Neural progenitor cell (in vitro differentiated cells): ENCODE data around the gene PITPNC1. TPM values are rescaled to one million over a fixed set of nuclear protein-coding genes. Genes with fewer than 3 reads are reported as not detected.

Experiments
- DNase-seq: peaks from one replicate; pipeline ENCODE4 v3.0.0-alpha.2; 2016; ENCODE audit warnings: low spot score
- H2AFZ ChIP-seq: fragments of 200-600 bp; sonication (generic); replicated peaks from 2 replicates; pipeline ENCODE4 v1.6.1; 2016; ENCODE audit warnings: antibody characterized with exemption
- H3F3A ChIP-seq: fragments of 200-600 bp; sonication (generic); 2 replicates; pipeline ENCODE4 v1.6.1; 2016; ENCODE audit warnings: antibody characterized with exemption, low read depth
- H3K27ac ChIP-seq: fragments of 200-600 bp; sonication (generic); 2 replicates; pipeline ENCODE4 v1.5.1; 2016; ENCODE audit warnings: mild to moderate bottlenecking
- H3K27me3 ChIP-seq: fragments of 200-600 bp; sonication (generic); 2 replicates; pipeline ENCODE4 v1.6.1; 2016; ENCODE audit warnings: mild to moderate bottlenecking, moderate library complexity
- H3K36me3 ChIP-seq: fragments of 200-600 bp; sonication (generic); 2 replicates; pipeline ENCODE4 v1.5.1; 2016
- H3K4me1 ChIP-seq: fragments of 200-600 bp; sonication (generic); 2 replicates; pipeline ENCODE4 v1.6.1; 2016; ENCODE audit warnings: mixed run types
- H3K4me2 ChIP-seq: fragments of 200-600 bp; sonication (generic); 2 replicates; pipeline ENCODE4 v1.6.1; 2016
- H3K4me3 ChIP-seq: fragments of 200-600 bp; sonication (generic); 2 replicates; pipeline ENCODE4 v1.5.1; 2016
- H3K79me2 ChIP-seq: fragments of 200-600 bp; sonication (generic); 2 replicates; pipeline ENCODE4 v1.6.1; 2016; ENCODE audit warnings: low read depth
- H3K9ac ChIP-seq: fragments of 200-600 bp; sonication (generic); 2 replicates; pipeline ENCODE4 v1.6.1; 2016
- H3K9me3 ChIP-seq: fragments of 200-600 bp; sonication (generic); 2 replicates; pipeline ENCODE4 v1.5.1; 2016; ENCODE audit warnings: low read depth
- H4K20me1 ChIP-seq: fragments of 200-600 bp; sonication (generic); 2 replicates; pipeline ENCODE4 v1.6.1; 2016; ENCODE audit warnings: low read depth
- H3K27ac Mint-ChIP-seq: 3 replicates; pipeline ENCODE4 v1.8.0; 2021; ENCODE audit warnings: mixed read lengths
- H3K27me3 Mint-ChIP-seq: 2 replicates; pipeline ENCODE4 v1.8.0; 2022; ENCODE audit warnings: low read depth, mild to moderate bottlenecking, inconsistent platforms, moderate library complexity, mixed read lengths; ENCODE audit not compliant: insufficient read depth
- H3K36me3 Mint-ChIP-seq: 3 replicates; pipeline ENCODE4 v1.8.0; 2021; ENCODE audit warnings: mixed read lengths
- H3K4me1 Mint-ChIP-seq: 3 replicates; pipeline ENCODE4 v1.8.0; 2021; ENCODE audit warnings: mixed read lengths
- H3K4me3 Mint-ChIP-seq: 3 replicates; pipeline ENCODE4 v1.8.0; 2021; ENCODE audit warnings: mild to moderate bottlenecking, moderate library complexity, mixed read lengths
- H3K9me3 Mint-ChIP-seq: 3 replicates; pipeline ENCODE4 v1.8.0; 2020; ENCODE audit warnings: mixed read lengths
- EZH2 ChIP-seq: fragments of 200-600 bp; sonication (generic); IDR thresholded peaks from 2 replicates; pipeline ENCODE4 v1.6.1; 2017; ENCODE audit warnings: antibody characterized with exemption, mild to moderate bottlenecking, moderate library complexity
- EZH2phosphoT487 ChIP-seq: fragments of 200-600 bp; sonication (generic); IDR thresholded peaks from 2 replicates; pipeline ENCODE4 v1.6.1; 2017; ENCODE audit warnings: antibody characterized with exemption
- total RNA-seq: library from RNA; depleted of rRNA; stranded (reverse); fragments of >200 nt; gene quantifications from 2 replicates; pipeline ENCODE4 v1.2.3, GENCODE V29; 2015; ENCODE audit warnings: low replicate concordance
- TF ChIP-seq, protein P1 (sequence below): fragments of 200-600 bp; sonication (generic); IDR thresholded peaks from 2 replicates; pipeline ENCODE4 v1.5.1; 2017; ENCODE audit warnings: antibody characterized with exemption, mild to moderate bottlenecking

PITPNC1 gene
- total RNA-seq, 1 donor from 2014 or later: 8.1 TPM

- Mint-ChIP-seq H3K4me1 (peaks cover 5% of the 10 kb centered on the region), H3K4me3 (no peak overlapping the region), H3K9me3 (no peaks in the 10 kb centered on the region), H3K36me3 (no peaks in the 10 kb centered on the region), H3K27ac (no peak overlapping the region), H3K27me3 (no peaks in the 10 kb centered on the region)
- Histone ChIP-seq H3K27ac (no peak overlapping the region), H4K20me1 (no peaks in the 10 kb centered on the region), H3K36me3 (no peaks in the 10 kb centered on the region), H3K4me1 (no peaks in the 10 kb centered on the region), H3K4me2 (no peak overlapping the region), H3F3A (no peaks in the 10 kb centered on the region), H3K27me3 (no peaks in the 10 kb centered on the region), H3K9me3 (no peaks in the 10 kb centered on the region), H3K79me2 (no peaks in the 10 kb centered on the region), H3K9ac (no peak overlapping the region), H2AFZ (no peak overlapping the region), H3K4me3 (no peak overlapping the region)
- no peak for DNase-seq
- TF ChIP-seq, protein P1, sequence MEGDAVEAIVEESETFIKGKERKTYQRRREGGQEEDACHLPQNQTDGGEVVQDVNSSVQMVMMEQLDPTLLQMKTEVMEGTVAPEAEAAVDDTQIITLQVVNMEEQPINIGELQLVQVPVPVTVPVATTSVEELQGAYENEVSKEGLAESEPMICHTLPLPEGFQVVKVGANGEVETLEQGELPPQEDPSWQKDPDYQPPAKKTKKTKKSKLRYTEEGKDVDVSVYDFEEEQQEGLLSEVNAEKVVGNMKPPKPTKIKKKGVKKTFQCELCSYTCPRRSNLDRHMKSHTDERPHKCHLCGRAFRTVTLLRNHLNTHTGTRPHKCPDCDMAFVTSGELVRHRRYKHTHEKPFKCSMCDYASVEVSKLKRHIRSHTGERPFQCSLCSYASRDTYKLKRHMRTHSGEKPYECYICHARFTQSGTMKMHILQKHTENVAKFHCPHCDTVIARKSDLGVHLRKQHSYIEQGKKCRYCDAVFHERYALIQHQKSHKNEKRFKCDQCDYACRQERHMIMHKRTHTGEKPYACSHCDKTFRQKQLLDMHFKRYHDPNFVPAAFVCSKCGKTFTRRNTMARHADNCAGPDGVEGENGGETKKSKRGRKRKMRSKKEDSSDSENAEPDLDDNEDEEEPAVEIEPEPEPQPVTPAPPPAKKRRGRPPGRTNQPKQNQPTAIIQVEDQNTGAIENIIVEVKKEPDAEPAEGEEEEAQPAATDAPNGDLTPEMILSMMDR: no peak
- TF ChIP-seq EZH2phosphoT487 (no peak), EZH2 (no peak)
Observed at GRCh38 chr17:67659028-67659427, 281.9 kb downstream of the PITPNC1 start.

GRCh38 chr17:67662712-67663111 is 285.6 kb downstream of the PITPNC1 start:
- TF ChIP-seq EZH2 (no peak), EZH2phosphoT487 (no peak)
- TF ChIP-seq, protein P1: no peak
- Mint-ChIP-seq H3K9me3 (no peaks in the 10 kb centered on the region), H3K4me3 (no peak overlapping the region), H3K4me1 (peaks cover 5% of the 10 kb centered on the region), H3K27ac (no peak overlapping the region), H3K27me3 (no peaks in the 10 kb centered on the region), H3K36me3 (no peaks in the 10 kb centered on the region)
- Histone ChIP-seq H3K4me3 (no peak overlapping the region), H4K20me1 (no peaks in the 10 kb centered on the region), H3K4me2 (no peak overlapping the region), H3K27me3 (no peaks in the 10 kb centered on the region), H3K9me3 (no peaks in the 10 kb centered on the region), H3K9ac (no peak overlapping the region), H3K36me3 (no peaks in the 10 kb centered on the region), H3K27ac (no peak overlapping the region), H3K4me1 (no peaks in the 10 kb centered on the region), H3K79me2 (no peaks in the 10 kb centered on the region), H2AFZ (no peak overlapping the region), H3F3A (no peaks in the 10 kb centered on the region)
- DNase-seq: no peak

- Histone ChIP-seq H3K79me2 (no peaks in the 10 kb centered on the region), H3K36me3 (no peaks in the 10 kb centered on the region), H2AFZ (no peak overlapping the region), H3K9me3 (no peaks in the 10 kb centered on the region), H3K9ac (no peak overlapping the region), H3K4me3 (no peak overlapping the region), H3K4me2 (no peak overlapping the region), H3K27ac (no peak overlapping the region), H3K27me3 (no peaks in the 10 kb centered on the region), H3F3A (no peaks in the 10 kb centered on the region), H3K4me1 (no peaks in the 10 kb centered on the region), H4K20me1 (no peaks in the 10 kb centered on the region)
- Mint-ChIP-seq H3K9me3 (no peaks in the 10 kb centered on the region), H3K4me3 (no peak overlapping the region), H3K36me3 (no peaks in the 10 kb centered on the region), H3K4me1 (peaks cover 5% of the 10 kb centered on the region), H3K27me3 (no peaks in the 10 kb centered on the region), H3K27ac (no peak overlapping the region)
- no peak for DNase-seq
- no peak for TF ChIP-seq EZH2
- TF ChIP-seq EZH2phosphoT487: no peak
- TF ChIP-seq, protein P1: no peak
Observed at GRCh38 chr17:67663457-67663856, 286.4 kb downstream of the PITPNC1 start.

- no peak for DNase-seq
- H3K27ac Mint-ChIP-seq: no peak overlapping the region
- H3K36me3 Mint-ChIP-seq: no peaks in the 10 kb centered on the region
- no peaks in the 10 kb centered on the region for H3K27me3 Mint-ChIP-seq
- Histone ChIP-seq H2AFZ (no peak overlapping the region), H3K9ac (no peak overlapping the region), H3K27ac (no peak overlapping the region), H3F3A (no peaks in the 10 kb centered on the region), H3K79me2 (no peaks in the 10 kb centered on the region), H4K20me1 (no peaks in the 10 kb centered on the region), H3K4me1 (no peaks in the 10 kb centered on the region), H3K4me2 (no peak overlapping the region), H3K27me3 (no peaks in the 10 kb centered on the region), H3K36me3 (no peaks in the 10 kb centered on the region), H3K9me3 (no peaks in the 10 kb centered on the region), H3K4me3 (no peak overlapping the region)
- no peak overlapping the region for H3K4me3 Mint-ChIP-seq
- no peaks in the 10 kb centered on the region for H3K9me3 Mint-ChIP-seq
- TF ChIP-seq, protein P1: no peak
- TF ChIP-seq EZH2phosphoT487 (no peak), EZH2 (no peak)
- no peaks in the 10 kb centered on the region for H3K4me1 Mint-ChIP-seq
Observed at GRCh38 chr17:67666028-67666427, 288.9 kb downstream of the PITPNC1 start.
